PC-3 (cell line): Measurements from ENCODE around the gene ANP32A. TPM values are rescaled to one million over a fixed set of nuclear protein-coding genes. Genes with fewer than 3 reads are reported as not detected.
"Not testable (repeated sequence)": the region's sequence is repeated elsewhere in the genome, so short reads cannot be mapped to it uniquely, and the experiment has no call there.

ENCODE experiments used
- ATAC-seq: fragments of 200-7000 bp; cut with Tn5 transposase; 2 replicates; pipeline ENCODE4 v1.9.1; 2020; ENCODE audit warnings: mild to moderate bottlenecking, moderate library complexity
- BruUV-seq: library from RNA; stranded (reverse); fragments of 400-500 nt; replicated peaks from 2 replicates; lab custom pipeline; 2021; lab: Mats Ljungman, UMichigan
- CTCF ChIA-PET: fragments of 300-600 bp; sonication (Branson Sonifier 250); formaldehyde crosslinking; loops from one replicate; lab custom pipeline; 2022; ENCODE audit warnings: antibody characterized with exemption; lab: Charles Lee
- POLR2A ChIA-PET: fragments of 300-600 bp; sonication (Branson Sonifier 250); formaldehyde crosslinking; loops from one replicate; lab custom pipeline; 2022; ENCODE audit warnings: antibody characterized with exemption; ENCODE audit not compliant: unreplicated experiment; lab: Charles Lee
- DNase-seq: peaks from one replicate; pipeline ENCODE4 v3.0.0-alpha.2; 2015
- H2AFZ ChIP-seq: fragments of 300-600 bp; sonication (generic); 2 replicates; pipeline ENCODE4 v1.6.0; 2016; ENCODE audit warnings: antibody characterized with exemption, low read length
- H3F3A ChIP-seq: fragments of 300-600 bp; sonication (generic); one replicate; pipeline ENCODE4 v1.6.0; 2017; ENCODE audit warnings: antibody characterized with exemption, low read length, control low read depth, mild to moderate bottlenecking; ENCODE audit not compliant: unreplicated experiment
- H3K27ac ChIP-seq: fragments of 300-600 bp; sonication (generic); 2 replicates; pipeline ENCODE4 v1.5.1; 2016; ENCODE audit warnings: mild to moderate bottlenecking, low read length
- H3K27me3 ChIP-seq: fragments of 300-600 bp; sonication (generic); 2 replicates; pipeline ENCODE4 v1.6.1; 2016; ENCODE audit warnings: low read length, mixed read lengths
- H3K36me3 ChIP-seq: fragments of 300-600 bp; sonication (generic); 2 replicates; pipeline ENCODE4 v1.6.1; 2016; ENCODE audit warnings: low read depth, mixed run types, low read length, mixed read lengths
- H3K4me1 ChIP-seq: fragments of 300-600 bp; sonication (generic); 2 replicates; pipeline ENCODE4 v1.5.1; 2016; ENCODE audit warnings: low read length; ENCODE audit not compliant: insufficient read depth
- H3K4me2 ChIP-seq: fragments of 300-600 bp; sonication (generic); 2 replicates; pipeline ENCODE4 v1.6.0; 2016; ENCODE audit warnings: low read length
- H3K4me3 ChIP-seq: fragments of 300-600 bp; sonication (generic); 2 replicates; pipeline ENCODE4 v1.5.1; 2016; ENCODE audit warnings: mild to moderate bottlenecking, low read length, mixed read lengths
- H3K79me2 ChIP-seq: fragments of 300-600 bp; sonication (generic); 2 replicates; pipeline ENCODE4 v1.6.1; 2017; ENCODE audit warnings: low read length, mixed read lengths
- H3K9ac ChIP-seq: fragments of 300-600 bp; sonication (generic); 2 replicates; pipeline ENCODE4 v1.6.0; 2016; ENCODE audit warnings: mild to moderate bottlenecking, low read length
- H3K9me2 ChIP-seq: fragments of 300-600 bp; sonication (generic); replicated peaks from 2 replicates; pipeline ENCODE4 v1.6.1; 2016; ENCODE audit warnings: mixed run types, low read length, mixed read lengths
- H3K9me3 ChIP-seq: fragments of 300-600 bp; sonication (generic); 2 replicates; pipeline ENCODE4 v1.6.1; 2016; ENCODE audit warnings: low read length, mixed read lengths
- H4K20me1 ChIP-seq: fragments of 300-600 bp; sonication (generic); 2 replicates; pipeline ENCODE4 v1.6.1; 2016; ENCODE audit warnings: low read length, mixed read lengths
- CTCF ChIP-seq: fragments of 300-600 bp; sonication (generic); conservative IDR thresholded peaks from 2 replicates; pipeline ENCODE4 v1.5.1; 2017; ENCODE audit warnings: antibody characterized with exemption, low read depth, mild to moderate bottlenecking, low read length
- EZH2 ChIP-seq: fragments of 300-600 bp; sonication (generic); IDR thresholded peaks from one replicate; pipeline ENCODE4 v1.6.1; 2017; ENCODE audit warnings: antibody characterized with exemption, mild to moderate bottlenecking, low read length; ENCODE audit not compliant: unreplicated experiment
- EZH2phosphoT487 ChIP-seq: fragments of 300-600 bp; sonication (generic); IDR thresholded peaks from 2 replicates; pipeline ENCODE4 v1.6.1; 2018; ENCODE audit warnings: mild to moderate bottlenecking, antibody characterized with exemption, low read length, borderline replicate concordance
- intact Hi-C: fragments of 100-400 bp; cut with micrococcal nuclease; formaldehyde crosslinking; loops from 2 replicates; pipeline ENCODE4 v1.9.0; 2023
- total RNA-seq: library from RNA; depleted of rRNA; stranded (reverse); fragments of >200 nt; gene quantifications from 2 replicates; pipeline ENCODE4 v1.2.3, GENCODE V29; 2014

Gene ANP32A
- total RNA-seq, 1 experiment from 2014 or later: 106 TPM

GRCh38 chr15:68862415-68862814, 41.7 kb upstream of the ANP32A start:
- Histone ChIP-seq H3K4me2 (no peak overlapping the region), H3K4me3 (no peak overlapping the region), H3K9ac (no peak overlapping the region), H3K27ac (no peak overlapping the region), H2AFZ (no peak overlapping the region), H3K4me1 (no peaks in the 10 kb centered on the region), H3K27me3 (peaks cover 12% of the 10 kb centered on the region; the same call in 1 of the 2 replicates), H3K36me3 (no peaks in the 10 kb centered on the region), H3K79me2 (no peaks in the 10 kb centered on the region), H4K20me1 (no peaks in the 10 kb centered on the region), H3K9me3 (no peaks in the 10 kb centered on the region), H3F3A (no peaks in the 10 kb centered on the region), H3K9me2 (no peaks in the 10 kb centered on the region)
- TF ChIP-seq EZH2phosphoT487: no peak
- no peak for TF ChIP-seq EZH2
- TF ChIP-seq CTCF: no peak
- POLR2A ChIA-PET: no interaction called here
- no peak for DNase-seq
- intact Hi-C loops: no loop called here
- no peak for ATAC-seq
- no TSS peak for BruUV-seq
- CTCF ChIA-PET: no interaction called here

GRCh38 chr15:68858666-68859065, 38.0 kb upstream of the ANP32A start:
- H3K9me2 ChIP-seq, H4K20me1 ChIP-seq, H2AFZ ChIP-seq, DNase-seq, H3K4me3 ChIP-seq, POLR2A ChIA-PET, H3K27ac ChIP-seq, intact Hi-C loops, CTCF ChIA-PET, H3K9ac ChIP-seq, BruUV-seq, H3K36me3 ChIP-seq, H3K79me2 ChIP-seq, H3K4me2 ChIP-seq, H3K9me3 ChIP-seq, H3K4me1 ChIP-seq, H3F3A ChIP-seq, ATAC-seq: not testable (repeated sequence)
- H3K27me3 ChIP-seq: peaks cover 12% of the 10 kb centered on the region; the same call in 1 of the 2 replicates

GRCh38 chr15:68857443-68857842, 36.7 kb upstream of the ANP32A start:
- ATAC-seq, H3K9me2 ChIP-seq: not testable (repeated sequence)

GRCh38 chr15:68852461-68852860, 31.8 kb upstream of the ANP32A start:
- no peak for DNase-seq
- BruUV-seq: no TSS peak
- no peaks in the 10 kb centered on the region for H3K4me1 ChIP-seq

More at GRCh38 chr15:68857443-68857842, 36.7 kb upstream of the ANP32A start:
- H3K4me3 ChIP-seq, POLR2A ChIA-PET, BruUV-seq, H3K4me1 ChIP-seq, H3K79me2 ChIP-seq, H3K4me2 ChIP-seq, H3F3A ChIP-seq, DNase-seq, CTCF ChIA-PET, H3K36me3 ChIP-seq, H2AFZ ChIP-seq, H3K9ac ChIP-seq, intact Hi-C loops, H3K9me3 ChIP-seq, H3K27ac ChIP-seq, H4K20me1 ChIP-seq: not testable (repeated sequence)
- H3K27me3 ChIP-seq: peaks cover 18% of the 10 kb centered on the region; the same call in 1 of the 2 replicates

More at GRCh38 chr15:68852461-68852860, 31.8 kb upstream of the ANP32A start:
- intact Hi-C loops: no loop called here
- Histone ChIP-seq H3K9me2 (no peaks in the 10 kb centered on the region), H3K36me3 (no peaks in the 10 kb centered on the region), H3K4me2 (no peak overlapping the region), H3F3A (no peaks in the 10 kb centered on the region), H3K79me2 (no peaks in the 10 kb centered on the region), H3K9ac (no peak overlapping the region), H3K9me3 (no peaks in the 10 kb centered on the region), H3K27ac (no peak overlapping the region), H4K20me1 (no peaks in the 10 kb centered on the region), H2AFZ (no peak overlapping the region), H3K4me3 (no peak overlapping the region), H3K27me3 (peaks cover 44% of the 10 kb centered on the region)
- ChIA-PET CTCF (no interaction called here), POLR2A (no interaction called here)
- no peak for ATAC-seq
- TF ChIP-seq CTCF (no peak), EZH2phosphoT487 (no peak), EZH2 (no peak)
